ENCODE data around the gene GRK1.
"Not testable (repeated sequence)": the region's sequence is repeated elsewhere in the genome, so short reads cannot be mapped to it uniquely, and the experiment has no call there.

GRK1 gene

GRCh38 chr13:113749967-113750366 is 82.9 kb downstream of the GRK1 start:
- no peak for DNase-seq (ENCODE audit: low read depth)
- no peak overlapping the region for H3K4me3 ChIP-seq (replicated peaks; ENCODE audit: low read depth, low read length)
- TF ChIP-seq CTCF (IDR thresholded peaks at IDR 0.05; ENCODE audit: low read length, missing control alignments): no peak

- DNase-seq (ENCODE audit: low read depth): no peak
- no peak for TF ChIP-seq CTCF (IDR thresholded peaks at IDR 0.05; ENCODE audit: low read length, missing control alignments)
- no peak overlapping the region for H3K4me3 ChIP-seq (replicated peaks; ENCODE audit: low read depth, low read length)
Observed at GRCh38 chr13:113750554-113751399, 83.8 kb downstream of the GRK1 start.

- H3K4me3 ChIP-seq (replicated peaks; ENCODE audit: low read depth, low read length): no peak overlapping the region
- no peak for DNase-seq (ENCODE audit: low read depth)
- TF ChIP-seq CTCF (IDR thresholded peaks at IDR 0.05; ENCODE audit: low read length, missing control alignments): no peak
Observed at GRCh38 chr13:113751491-113751890, 84.5 kb downstream of the GRK1 start.

GRCh38 chr13:113752211-113752986 is 85.4 kb downstream of the GRK1 start:
- H3K4me3 ChIP-seq (replicated peaks; ENCODE audit: low read depth, low read length); DNase-seq (ENCODE audit: low read depth): not testable (repeated sequence)

GRCh38 chr13:113753171-113753570 is 86.2 kb downstream of the GRK1 start:
- no peak overlapping the region for H3K4me3 ChIP-seq (replicated peaks; ENCODE audit: low read depth, low read length)
- no peak for DNase-seq (ENCODE audit: low read depth)
- TF ChIP-seq CTCF (IDR thresholded peaks at IDR 0.05; ENCODE audit: low read length, missing control alignments): no peak

- no peak for DNase-seq (ENCODE audit: low read depth)
- no peak for TF ChIP-seq CTCF (IDR thresholded peaks at IDR 0.05; ENCODE audit: low read length, missing control alignments)
- H3K4me3 ChIP-seq (replicated peaks; ENCODE audit: low read depth, low read length): no peak overlapping the region
Observed at GRCh38 chr13:113754242-113754641, 87.2 kb downstream of the GRK1 start.

- DNase-seq (ENCODE audit: low read depth): no peak
- no peak overlapping the region for H3K4me3 ChIP-seq (replicated peaks; ENCODE audit: low read depth, low read length)
- TF ChIP-seq CTCF (IDR thresholded peaks at IDR 0.05; ENCODE audit: low read length, missing control alignments): no peak
Observed at GRCh38 chr13:113754691-113755090, 87.7 kb downstream of the GRK1 start.

Measured in fibroblast of pulmonary artery (primary cell).